Esophagus squamous epithelium (tissue), 4 donors: Measurements from ENCODE around the gene ARAF.

Experiments
- POLR2A ChIP-seq, 4 donors: fragments of 450-650 bp; IDR thresholded peaks; one replicate each; pipeline ENCODE4 v1.6.1; 2017; ENCODE audit warnings: antibody characterized with exemption in 4 of 4, mild to moderate bottlenecking in 4 of 4, moderate library complexity in 3 of 4
- TF ChIP-seq, protein P1 (sequence below), 6 experiments: fragments of 450-650 bp in 4 of 6; fragments of 200-600 bp in 2 of 6; sonication (generic) in 2 of 6; IDR thresholded peaks; one replicate each; pipeline ENCODE4 v1.5.1; 2016 to 2019; ENCODE audit warnings: antibody characterized with exemption in 6 of 6, mild to moderate bottlenecking in 4 of 6, moderate library complexity in 4 of 6

DNA sequence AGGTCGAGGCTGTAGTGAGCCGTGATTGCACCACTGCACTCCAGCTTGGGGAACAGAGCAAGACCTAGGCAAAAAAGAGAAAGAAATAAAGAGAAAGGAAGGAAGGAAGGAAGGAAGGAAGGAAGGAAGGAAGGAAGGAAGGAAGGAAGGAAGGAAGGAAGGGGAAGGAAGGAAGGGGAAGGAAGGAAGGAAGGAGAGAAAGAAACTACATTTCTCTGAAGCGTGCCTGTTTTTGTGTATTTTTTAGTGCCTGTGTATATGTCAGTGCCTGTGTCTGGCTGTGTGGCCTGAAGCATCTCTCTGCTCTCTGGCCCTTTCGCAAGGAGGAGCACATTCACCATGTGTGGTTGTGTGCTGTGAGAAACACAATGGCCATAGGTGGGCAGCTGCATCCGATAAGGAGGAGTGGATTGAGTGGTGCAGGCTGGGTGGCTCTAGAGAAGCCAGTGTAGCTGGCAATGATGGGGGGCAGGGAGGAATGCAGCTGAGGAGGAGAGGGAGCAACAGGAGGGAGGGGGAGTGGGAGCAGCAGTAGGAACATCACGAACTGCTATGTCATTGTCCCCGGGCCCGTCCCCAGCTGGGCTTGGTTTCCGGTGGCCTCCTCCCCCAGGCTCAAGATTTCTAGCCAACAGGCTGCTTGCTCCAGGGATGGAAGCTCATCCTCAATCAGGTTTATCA lies 47.3 kb downstream of the ARAF start:
- TF ChIP-seq, protein P1, sequence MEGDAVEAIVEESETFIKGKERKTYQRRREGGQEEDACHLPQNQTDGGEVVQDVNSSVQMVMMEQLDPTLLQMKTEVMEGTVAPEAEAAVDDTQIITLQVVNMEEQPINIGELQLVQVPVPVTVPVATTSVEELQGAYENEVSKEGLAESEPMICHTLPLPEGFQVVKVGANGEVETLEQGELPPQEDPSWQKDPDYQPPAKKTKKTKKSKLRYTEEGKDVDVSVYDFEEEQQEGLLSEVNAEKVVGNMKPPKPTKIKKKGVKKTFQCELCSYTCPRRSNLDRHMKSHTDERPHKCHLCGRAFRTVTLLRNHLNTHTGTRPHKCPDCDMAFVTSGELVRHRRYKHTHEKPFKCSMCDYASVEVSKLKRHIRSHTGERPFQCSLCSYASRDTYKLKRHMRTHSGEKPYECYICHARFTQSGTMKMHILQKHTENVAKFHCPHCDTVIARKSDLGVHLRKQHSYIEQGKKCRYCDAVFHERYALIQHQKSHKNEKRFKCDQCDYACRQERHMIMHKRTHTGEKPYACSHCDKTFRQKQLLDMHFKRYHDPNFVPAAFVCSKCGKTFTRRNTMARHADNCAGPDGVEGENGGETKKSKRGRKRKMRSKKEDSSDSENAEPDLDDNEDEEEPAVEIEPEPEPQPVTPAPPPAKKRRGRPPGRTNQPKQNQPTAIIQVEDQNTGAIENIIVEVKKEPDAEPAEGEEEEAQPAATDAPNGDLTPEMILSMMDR (IDR thresholded peaks at IDR 0.05) = no peak
- no peak for TF ChIP-seq POLR2A (IDR thresholded peaks at IDR 0.05)
